SK-N-SH treated with all-trans-retinoic acid at 6 μM for 48 hours (cell line): ENCODE measurements around the gene KCNT1.
"Not testable (repeated sequence)": the region's sequence is repeated elsewhere in the genome, so short reads cannot be mapped to it uniquely, and the experiment has no call there.

Source experiments
- ARNTL ChIP-seq: fragments of 450-650 bp; formaldehyde crosslinking; IDR thresholded peaks from 2 replicates; pipeline ENCODE4 v1.5.0; 2020; ENCODE audit warnings: low read depth, mild to moderate bottlenecking, moderate library complexity, borderline replicate concordance
- CSDC2 ChIP-seq: fragments of 250-450 bp; sonication (Bioruptor Pico); IDR thresholded peaks from 2 replicates; pipeline ENCODE4 v1.5.0; 2020; ENCODE audit warnings: mild to moderate bottlenecking, moderate library complexity
- ESRRG ChIP-seq: fragments of 250-450 bp; sonication (Bioruptor Pico); IDR thresholded peaks from 2 replicates; pipeline ENCODE4 v1.6.1; 2021; ENCODE audit warnings: mild to moderate bottlenecking
- RARB ChIP-seq: fragments of 250-450 bp; sonication (Bioruptor Pico); IDR thresholded peaks from 2 replicates; pipeline ENCODE4 v1.8.0; 2021; ENCODE audit warnings: mild to moderate bottlenecking, moderate library complexity
- TOX ChIP-seq: fragments of 250-450 bp; sonication (Bioruptor Pico); IDR thresholded peaks from 2 replicates; pipeline ENCODE4 v1.8.0; 2021; ENCODE audit warnings: mild to moderate bottlenecking, moderate library complexity, borderline replicate concordance
- ZFP3 ChIP-seq: fragments of 250-450 bp; sonication (Bioruptor Pico); IDR thresholded peaks from 2 replicates; pipeline ENCODE4 v1.5.0; 2020; ENCODE audit warnings: mild to moderate bottlenecking, moderate library complexity
- ZFP30 ChIP-seq: fragments of 450-650 bp; formaldehyde crosslinking; IDR thresholded peaks from 2 replicates; pipeline ENCODE4 v1.5.0; 2022; ENCODE audit warnings: mild to moderate bottlenecking, moderate library complexity
- ZNF70 ChIP-seq: fragments of 450-650 bp; formaldehyde crosslinking; IDR thresholded peaks from 2 replicates; pipeline ENCODE4 v1.5.0; 2020; ENCODE audit warnings: mild to moderate bottlenecking, moderate library complexity
- TF ChIP-seq, protein P1 (sequence below): fragments of 250-450 bp; sonication (Bioruptor Pico); IDR thresholded peaks from 2 replicates; pipeline ENCODE4 v1.8.0; 2020; ENCODE audit warnings: mild to moderate bottlenecking, moderate library complexity, borderline replicate concordance
- TF ChIP-seq, protein P2 (sequence below): fragments of 250-450 bp; sonication (Bioruptor Pico); IDR thresholded peaks from 2 replicates; pipeline ENCODE4 v1.5.0; 2020; ENCODE audit warnings: mild to moderate bottlenecking, moderate library complexity
- TF ChIP-seq, protein P3 (sequence below): fragments of 250-450 bp; sonication (Bioruptor Pico); IDR thresholded peaks from 2 replicates; pipeline ENCODE4 v1.5.1; 2020; ENCODE audit warnings: low read depth, mild to moderate bottlenecking, moderate library complexity

DNA sequence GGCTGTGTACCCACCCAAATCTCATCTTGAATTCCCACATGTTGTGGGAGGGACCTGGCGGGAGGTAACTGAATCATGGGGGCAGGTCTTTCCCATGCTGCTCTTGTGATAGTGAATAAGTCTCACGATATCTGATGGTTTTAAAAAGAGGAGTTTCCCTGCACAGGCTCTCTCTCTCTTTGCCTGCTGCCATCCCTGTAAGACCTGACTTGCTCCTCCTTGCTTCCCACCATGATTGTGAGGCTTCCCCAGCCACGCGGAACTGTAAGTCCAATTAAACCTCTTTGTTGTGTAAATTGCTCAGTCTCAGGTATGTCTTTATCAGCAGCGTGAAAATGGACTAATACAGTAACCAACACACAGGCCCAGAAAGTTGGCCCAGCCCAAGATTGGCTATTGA, 33.0 kb upstream of the KCNT1 start:
- TF ChIP-seq ARNTL (CRISPR knock-in tag); ZFP3 (CRISPR knock-in tag); CSDC2 (CRISPR knock-in tag); ESRRG (CRISPR knock-in tag); RARB (CRISPR knock-in tag); ZNF70; TOX; ZFP30 (CRISPR knock-in tag): not testable (repeated sequence)
- TF ChIP-seq, protein P1, sequence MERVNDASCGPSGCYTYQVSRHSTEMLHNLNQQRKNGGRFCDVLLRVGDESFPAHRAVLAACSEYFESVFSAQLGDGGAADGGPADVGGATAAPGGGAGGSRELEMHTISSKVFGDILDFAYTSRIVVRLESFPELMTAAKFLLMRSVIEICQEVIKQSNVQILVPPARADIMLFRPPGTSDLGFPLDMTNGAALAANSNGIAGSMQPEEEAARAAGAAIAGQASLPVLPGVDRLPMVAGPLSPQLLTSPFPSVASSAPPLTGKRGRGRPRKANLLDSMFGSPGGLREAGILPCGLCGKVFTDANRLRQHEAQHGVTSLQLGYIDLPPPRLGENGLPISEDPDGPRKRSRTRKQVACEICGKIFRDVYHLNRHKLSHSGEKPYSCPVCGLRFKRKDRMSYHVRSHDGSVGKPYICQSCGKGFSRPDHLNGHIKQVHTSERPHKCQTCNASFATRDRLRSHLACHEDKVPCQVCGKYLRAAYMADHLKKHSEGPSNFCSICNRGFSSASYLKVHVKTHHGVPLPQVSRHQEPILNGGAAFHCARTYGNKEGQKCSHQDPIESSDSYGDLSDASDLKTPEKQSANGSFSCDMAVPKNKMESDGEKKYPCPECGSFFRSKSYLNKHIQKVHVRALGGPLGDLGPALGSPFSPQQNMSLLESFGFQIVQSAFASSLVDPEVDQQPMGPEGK (CRISPR knock-in tag), result not testable (repeated sequence)
- TF ChIP-seq, protein P2, sequence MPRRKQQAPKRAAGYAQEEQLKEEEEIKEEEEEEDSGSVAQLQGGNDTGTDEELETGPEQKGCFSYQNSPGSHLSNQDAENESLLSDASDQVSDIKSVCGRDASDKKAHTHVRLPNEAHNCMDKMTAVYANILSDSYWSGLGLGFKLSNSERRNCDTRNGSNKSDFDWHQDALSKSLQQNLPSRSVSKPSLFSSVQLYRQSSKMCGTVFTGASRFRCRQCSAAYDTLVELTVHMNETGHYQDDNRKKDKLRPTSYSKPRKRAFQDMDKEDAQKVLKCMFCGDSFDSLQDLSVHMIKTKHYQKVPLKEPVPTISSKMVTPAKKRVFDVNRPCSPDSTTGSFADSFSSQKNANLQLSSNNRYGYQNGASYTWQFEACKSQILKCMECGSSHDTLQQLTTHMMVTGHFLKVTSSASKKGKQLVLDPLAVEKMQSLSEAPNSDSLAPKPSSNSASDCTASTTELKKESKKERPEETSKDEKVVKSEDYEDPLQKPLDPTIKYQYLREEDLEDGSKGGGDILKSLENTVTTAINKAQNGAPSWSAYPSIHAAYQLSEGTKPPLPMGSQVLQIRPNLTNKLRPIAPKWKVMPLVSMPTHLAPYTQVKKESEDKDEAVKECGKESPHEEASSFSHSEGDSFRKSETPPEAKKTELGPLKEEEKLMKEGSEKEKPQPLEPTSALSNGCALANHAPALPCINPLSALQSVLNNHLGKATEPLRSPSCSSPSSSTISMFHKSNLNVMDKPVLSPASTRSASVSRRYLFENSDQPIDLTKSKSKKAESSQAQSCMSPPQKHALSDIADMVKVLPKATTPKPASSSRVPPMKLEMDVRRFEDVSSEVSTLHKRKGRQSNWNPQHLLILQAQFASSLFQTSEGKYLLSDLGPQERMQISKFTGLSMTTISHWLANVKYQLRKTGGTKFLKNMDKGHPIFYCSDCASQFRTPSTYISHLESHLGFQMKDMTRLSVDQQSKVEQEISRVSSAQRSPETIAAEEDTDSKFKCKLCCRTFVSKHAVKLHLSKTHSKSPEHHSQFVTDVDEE (CRISPR knock-in tag), result not testable (repeated sequence)
- TF ChIP-seq, protein P3, sequence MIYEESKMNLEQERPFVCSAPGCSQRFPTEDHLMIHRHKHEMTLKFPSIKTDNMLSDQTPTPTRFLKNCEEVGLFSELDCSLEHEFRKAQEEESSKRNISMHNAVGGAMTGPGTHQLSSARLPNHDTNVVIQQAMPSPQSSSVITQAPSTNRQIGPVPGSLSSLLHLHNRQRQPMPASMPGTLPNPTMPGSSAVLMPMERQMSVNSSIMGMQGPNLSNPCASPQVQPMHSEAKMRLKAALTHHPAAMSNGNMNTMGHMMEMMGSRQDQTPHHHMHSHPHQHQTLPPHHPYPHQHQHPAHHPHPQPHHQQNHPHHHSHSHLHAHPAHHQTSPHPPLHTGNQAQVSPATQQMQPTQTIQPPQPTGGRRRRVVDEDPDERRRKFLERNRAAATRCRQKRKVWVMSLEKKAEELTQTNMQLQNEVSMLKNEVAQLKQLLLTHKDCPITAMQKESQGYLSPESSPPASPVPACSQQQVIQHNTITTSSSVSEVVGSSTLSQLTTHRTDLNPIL (CRISPR knock-in tag), result not testable (repeated sequence)
